AG10803 (cell line): Measurements from ENCODE around the gene PLOD2.

ENCODE experiments used
- DNase-seq: peaks from one replicate; pipeline ENCODE4 v3.0.0; 2010; ENCODE audit warnings: low read depth
- H3K4me3 ChIP-seq: 2 replicates; pipeline ENCODE4 v1.5.1; 2011; ENCODE audit warnings: mild to moderate bottlenecking, low read length, control low read depth
- CTCF ChIP-seq: conservative IDR thresholded peaks from 2 replicates; pipeline ENCODE4 v1.5.1; 2011; ENCODE audit warnings: mild to moderate bottlenecking, low read length, control low read depth, inconsistent platforms

Gene PLOD2

GRCh38 chr3:146078031-146078430, 83.0 kb downstream of the PLOD2 start:
- no peak for TF ChIP-seq CTCF
- DNase-seq = no peak
- no peak overlapping the region for H3K4me3 ChIP-seq

GRCh38 chr3:146077181-146077580, 83.8 kb downstream of the PLOD2 start:
- no peak for TF ChIP-seq CTCF
- no peak for DNase-seq
- H3K4me3 ChIP-seq = no peak overlapping the region

- no peak overlapping the region for H3K4me3 ChIP-seq
- DNase-seq = peak; percentile 15
- no peak for TF ChIP-seq CTCF
Observed at GRCh38 chr3:146072824-146073223, 88.2 kb downstream of the PLOD2 start.

- no peak for DNase-seq
- no peak overlapping the region for H3K4me3 ChIP-seq
- TF ChIP-seq CTCF = no peak
Observed at GRCh38 chr3:146072061-146072460, 88.9 kb downstream of the PLOD2 start.

GRCh38 chr3:146071632-146072031, 89.4 kb downstream of the PLOD2 start:
- no peak for DNase-seq
- no peak for TF ChIP-seq CTCF
- no peak overlapping the region for H3K4me3 ChIP-seq

GRCh38 chr3:146067048-146067447, 93.9 kb downstream of the PLOD2 start:
- TF ChIP-seq CTCF = no peak
- peak; percentile 75 for DNase-seq
- H3K4me3 ChIP-seq = no peak overlapping the region

GRCh38 chr3:146065573-146066006, 95.4 kb downstream of the PLOD2 start:
- peak; percentile 72 for TF ChIP-seq CTCF
- peak; percentile 69 for DNase-seq

More at GRCh38 chr3:146065573-146066006, 95.4 kb downstream of the PLOD2 start:
- no peak overlapping the region for H3K4me3 ChIP-seq
